HL-60 (cell line): ENCODE data around the gene SETD3.

Experiments used
- GABPA ChIP-seq: IDR thresholded peaks from 2 replicates; pipeline ENCODE4 v1.6.1; 2012; ENCODE audit warnings: low read depth
- POLR2AphosphoS5 ChIP-seq: IDR thresholded peaks from 2 replicates; pipeline ENCODE4 v1.6.1; 2012; ENCODE audit warnings: low read depth
- TF ChIP-seq, protein P1 (sequence below): IDR thresholded peaks from one replicate; pipeline ENCODE4 v1.5.1; 2011; ENCODE audit warnings: low read length, control low read depth, inconsistent platforms; ENCODE audit not compliant: insufficient read depth
- TF ChIP-seq, protein P2 (sequence below): IDR thresholded peaks from 2 replicates; pipeline ENCODE4 v1.6.1; 2012; ENCODE audit warnings: low read depth; ENCODE audit not compliant: insufficient replicate concordance

DNA sequence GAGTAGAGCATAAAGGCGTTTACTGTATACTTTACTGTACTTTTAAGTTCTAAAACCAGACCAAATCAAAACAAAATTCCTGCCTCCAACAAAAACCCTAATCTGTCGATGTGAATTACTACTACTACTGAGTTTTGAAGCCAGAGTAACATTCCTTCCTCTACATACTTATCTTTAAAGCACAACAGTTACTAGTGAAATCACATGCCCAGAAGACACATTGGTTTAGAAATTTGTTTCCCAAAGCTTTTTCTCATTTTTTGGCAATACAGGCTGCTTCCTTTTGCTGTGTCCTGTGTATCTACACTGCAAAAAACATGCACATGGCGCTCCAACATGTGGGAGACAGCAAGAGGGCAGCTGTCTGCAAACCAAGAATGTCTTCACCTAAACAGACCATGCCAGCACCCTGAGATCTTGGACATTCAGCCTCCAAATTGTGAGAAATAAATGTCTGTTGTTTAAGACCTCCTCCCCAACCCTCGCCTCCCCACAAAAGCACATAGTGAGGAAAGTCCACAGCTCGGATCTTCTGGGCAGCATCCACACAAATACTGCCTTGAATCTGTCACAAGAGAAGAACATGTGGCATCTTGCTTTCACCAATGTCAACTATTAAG lies 21.1 kb downstream of the SETD3 start:
- TF ChIP-seq, protein P1, sequence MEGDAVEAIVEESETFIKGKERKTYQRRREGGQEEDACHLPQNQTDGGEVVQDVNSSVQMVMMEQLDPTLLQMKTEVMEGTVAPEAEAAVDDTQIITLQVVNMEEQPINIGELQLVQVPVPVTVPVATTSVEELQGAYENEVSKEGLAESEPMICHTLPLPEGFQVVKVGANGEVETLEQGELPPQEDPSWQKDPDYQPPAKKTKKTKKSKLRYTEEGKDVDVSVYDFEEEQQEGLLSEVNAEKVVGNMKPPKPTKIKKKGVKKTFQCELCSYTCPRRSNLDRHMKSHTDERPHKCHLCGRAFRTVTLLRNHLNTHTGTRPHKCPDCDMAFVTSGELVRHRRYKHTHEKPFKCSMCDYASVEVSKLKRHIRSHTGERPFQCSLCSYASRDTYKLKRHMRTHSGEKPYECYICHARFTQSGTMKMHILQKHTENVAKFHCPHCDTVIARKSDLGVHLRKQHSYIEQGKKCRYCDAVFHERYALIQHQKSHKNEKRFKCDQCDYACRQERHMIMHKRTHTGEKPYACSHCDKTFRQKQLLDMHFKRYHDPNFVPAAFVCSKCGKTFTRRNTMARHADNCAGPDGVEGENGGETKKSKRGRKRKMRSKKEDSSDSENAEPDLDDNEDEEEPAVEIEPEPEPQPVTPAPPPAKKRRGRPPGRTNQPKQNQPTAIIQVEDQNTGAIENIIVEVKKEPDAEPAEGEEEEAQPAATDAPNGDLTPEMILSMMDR: no peak
- no peak for TF ChIP-seq POLR2AphosphoS5
- TF ChIP-seq, protein P2, sequence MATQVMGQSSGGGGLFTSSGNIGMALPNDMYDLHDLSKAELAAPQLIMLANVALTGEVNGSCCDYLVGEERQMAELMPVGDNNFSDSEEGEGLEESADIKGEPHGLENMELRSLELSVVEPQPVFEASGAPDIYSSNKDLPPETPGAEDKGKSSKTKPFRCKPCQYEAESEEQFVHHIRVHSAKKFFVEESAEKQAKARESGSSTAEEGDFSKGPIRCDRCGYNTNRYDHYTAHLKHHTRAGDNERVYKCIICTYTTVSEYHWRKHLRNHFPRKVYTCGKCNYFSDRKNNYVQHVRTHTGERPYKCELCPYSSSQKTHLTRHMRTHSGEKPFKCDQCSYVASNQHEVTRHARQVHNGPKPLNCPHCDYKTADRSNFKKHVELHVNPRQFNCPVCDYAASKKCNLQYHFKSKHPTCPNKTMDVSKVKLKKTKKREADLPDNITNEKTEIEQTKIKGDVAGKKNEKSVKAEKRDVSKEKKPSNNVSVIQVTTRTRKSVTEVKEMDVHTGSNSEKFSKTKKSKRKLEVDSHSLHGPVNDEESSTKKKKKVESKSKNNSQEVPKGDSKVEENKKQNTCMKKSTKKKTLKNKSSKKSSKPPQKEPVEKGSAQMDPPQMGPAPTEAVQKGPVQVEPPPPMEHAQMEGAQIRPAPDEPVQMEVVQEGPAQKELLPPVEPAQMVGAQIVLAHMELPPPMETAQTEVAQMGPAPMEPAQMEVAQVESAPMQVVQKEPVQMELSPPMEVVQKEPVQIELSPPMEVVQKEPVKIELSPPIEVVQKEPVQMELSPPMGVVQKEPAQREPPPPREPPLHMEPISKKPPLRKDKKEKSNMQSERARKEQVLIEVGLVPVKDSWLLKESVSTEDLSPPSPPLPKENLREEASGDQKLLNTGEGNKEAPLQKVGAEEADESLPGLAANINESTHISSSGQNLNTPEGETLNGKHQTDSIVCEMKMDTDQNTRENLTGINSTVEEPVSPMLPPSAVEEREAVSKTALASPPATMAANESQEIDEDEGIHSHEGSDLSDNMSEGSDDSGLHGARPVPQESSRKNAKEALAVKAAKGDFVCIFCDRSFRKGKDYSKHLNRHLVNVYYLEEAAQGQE: no peak
- no peak for TF ChIP-seq GABPA
